HL-60 (cell line): ENCODE results near the gene PSMD4.

Experiments used
- DNase-seq, 2 experiments: peaks; one replicate each; pipeline ENCODE4 v3.0.0-alpha.2; 2010 to 2020; ENCODE audit warnings: low read depth in 1 of 2, low spot score in 1 of 2
- H3K27ac ChIP-seq: fragments of 250-450 bp; sonication (Bioruptor Pico); replicated peaks from 2 replicates; pipeline ENCODE4 v1.5.1; 2020; ENCODE audit warnings: mild to moderate bottlenecking, moderate library complexity
- H3K27me3 ChIP-seq: fragments of 250-450 bp; sonication (Bioruptor Pico); 2 replicates; pipeline ENCODE4 v1.5.1; 2021; ENCODE audit warnings: mild to moderate bottlenecking, moderate library complexity; ENCODE audit not compliant: insufficient read depth, poor library complexity, severe bottlenecking
- H3K4me3 ChIP-seq: replicated peaks from 2 replicates; pipeline ENCODE4 v1.5.1; 2011; ENCODE audit warnings: mild to moderate bottlenecking, control low read depth, low read length; ENCODE audit not compliant: insufficient read depth
- CTCF ChIP-seq: IDR thresholded peaks from one replicate; pipeline ENCODE4 v1.5.1; 2011; ENCODE audit warnings: low read length, control low read depth, inconsistent platforms; ENCODE audit not compliant: insufficient read depth
- GABPA ChIP-seq: IDR thresholded peaks from 2 replicates; pipeline ENCODE4 v1.6.1; 2012; ENCODE audit warnings: low read depth
- POLR2AphosphoS5 ChIP-seq: IDR thresholded peaks from 2 replicates; pipeline ENCODE4 v1.6.1; 2012; ENCODE audit warnings: low read depth
- REST ChIP-seq: IDR thresholded peaks from 2 replicates; pipeline ENCODE4 v1.6.1; 2012; ENCODE audit warnings: low read depth; ENCODE audit not compliant: insufficient replicate concordance
- SPI1 ChIP-seq: IDR thresholded peaks from 2 replicates; pipeline ENCODE4 v1.6.1; 2012; ENCODE audit warnings: low read depth, mild to moderate bottlenecking, borderline replicate concordance

PSMD4 gene

GRCh38 chr1:151287341-151287699 is 32.8 kb downstream of the PSMD4 start:
- no peak for DNase-seq
- Histone ChIP-seq H3K27me3 (no peaks in the 10 kb centered on the region), H3K4me3 (no peak overlapping the region), H3K27ac (no peak overlapping the region)
- no peak for TF ChIP-seq CTCF
- no peak for TF ChIP-seq SPI1

GRCh38 chr1:151287767-151288500 is 33.4 kb downstream of the PSMD4 start:
- Histone ChIP-seq H3K4me3 (no peak overlapping the region), H3K27ac (no peak overlapping the region), H3K27me3 (no peaks in the 10 kb centered on the region)
- no peak for DNase-seq
- no peak; the same call in 1 of the 2 replicates for TF ChIP-seq POLR2AphosphoS5
- no peak for TF ChIP-seq CTCF
- no peak for TF ChIP-seq SPI1
- no peak for TF ChIP-seq GABPA
- no peak for TF ChIP-seq REST

- no peak overlapping the region for H3K27ac ChIP-seq
- no peak for DNase-seq
Measured at GRCh38 chr1:151288502-151288901, 34.0 kb downstream of the PSMD4 start.

GRCh38 chr1:151289080-151289935 is 34.8 kb downstream of the PSMD4 start:
- DNase-seq: peak in 1 of 2 experiments; percentile 33
- Histone ChIP-seq H3K27ac (peak overlapping the region; percentile 49), H3K27me3 (no peaks in the 10 kb centered on the region), H3K4me3 (no peak overlapping the region)
- no peak for TF ChIP-seq GABPA
- no peak for TF ChIP-seq SPI1
- no peak; the same call in 1 of the 2 replicates for TF ChIP-seq POLR2AphosphoS5
- no peak for TF ChIP-seq REST
- TF ChIP-seq CTCF: no peak

More at GRCh38 chr1:151288502-151288901, 34.0 kb downstream of the PSMD4 start:
- TF ChIP-seq POLR2AphosphoS5 (no peak; the same call in 1 of the 2 replicates), CTCF (no peak)
- no peak overlapping the region for H3K4me3 ChIP-seq
- H3K27me3 ChIP-seq: no peaks in the 10 kb centered on the region
